ENCODE data around the gene RNF38.

Gene RNF38

DNA sequence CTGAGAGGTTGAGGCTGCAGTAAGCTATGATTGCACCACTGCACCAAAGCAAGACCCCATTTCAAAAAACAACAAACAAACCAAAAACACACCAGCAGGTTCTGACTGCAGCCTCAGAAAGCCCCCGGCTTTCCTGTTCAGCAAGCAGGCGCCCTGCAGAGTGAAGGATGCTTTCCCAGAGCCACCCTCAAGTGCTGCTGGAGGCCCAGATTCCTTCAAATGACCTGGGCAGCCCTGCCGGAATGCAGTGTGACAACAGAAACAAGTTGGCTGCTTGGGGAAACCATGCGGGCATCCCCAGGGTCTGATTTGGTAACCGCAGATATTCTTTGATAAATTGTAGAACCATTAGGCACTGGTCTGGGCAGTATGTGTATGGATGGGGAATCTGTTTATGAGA is 106.2 kb downstream of the RNF38 start:
- no peak overlapping the region for H4K8ac ChIP-seq (ENCODE audit: low read length)
- no peak overlapping the region for H2AFZ ChIP-seq (ENCODE audit: low read depth, low read length)
- H2BK5ac ChIP-seq (ENCODE audit: low read depth, low read length, poor library complexity, severe bottlenecking) = no peak overlapping the region
- H3K27ac ChIP-seq (ENCODE audit: low read length, poor library complexity, severe bottlenecking) = no peak overlapping the region
- no peak overlapping the region for H3K23ac ChIP-seq (ENCODE audit: low read length in 2 of 2)
- DNase-seq = no peak
- no peak overlapping the region for H3K9ac ChIP-seq (ENCODE audit: low read length)
- peaks cover 0 to 4% of the 10 kb centered on the region in 2 experiments for H3K36me3 ChIP-seq (ENCODE audit: control insufficient read depth in 1 of 2, insufficient read depth in 2 of 2, low read depth in 1 of 2, low read length in 2 of 2)
- H4K91ac ChIP-seq (ENCODE audit: low read length) = no peak overlapping the region
- 75% methylated on average over 5 of the region's 5 CpGs for WGBS
- H3K27me3 ChIP-seq (ENCODE audit: control insufficient read depth in 1 of 2, insufficient read depth in 1 of 2, low read length in 2 of 2) = no peaks in the 10 kb centered on the region
- no peak overlapping the region for H2BK120ac ChIP-seq (ENCODE audit: low read depth, low read length)
- no peak overlapping the region for H3K14ac ChIP-seq (ENCODE audit: low read length in 2 of 2)
- no peak overlapping the region for H3K4me3 ChIP-seq (ENCODE audit: insufficient read depth in 1 of 2, low read depth in 1 of 2, low read length in 2 of 2)
- no peak overlapping the region for H2BK12ac ChIP-seq (ENCODE audit: low read length in 2 of 2)
- H3K4me1 ChIP-seq (ENCODE audit: control insufficient read depth, insufficient read depth, low read depth, low read length) = peaks cover 8% of the 10 kb centered on the region
- H3K18ac ChIP-seq (ENCODE audit: low read depth in 1 of 2, low read length in 2 of 2) = no peak overlapping the region
- no peaks in the 10 kb centered on the region for H3K79me1 ChIP-seq (replicated peaks; ENCODE audit: low read length, poor library complexity, severe bottlenecking)
- H3K4ac ChIP-seq (ENCODE audit: low read depth in 1 of 2, low read length in 2 of 2) = no peak overlapping the region
- H3K4me2 ChIP-seq (ENCODE audit: low read length, poor library complexity, severe bottlenecking) = no peak overlapping the region
- H2BK15ac ChIP-seq (ENCODE audit: low read depth, poor library complexity, severe bottlenecking) = no peak overlapping the region
- H2AK5ac ChIP-seq (ENCODE audit: low read length, severe bottlenecking) = no peak overlapping the region
- H3K9me3 ChIP-seq (ENCODE audit: control insufficient read depth, low read length) = no peaks in the 10 kb centered on the region

DNA sequence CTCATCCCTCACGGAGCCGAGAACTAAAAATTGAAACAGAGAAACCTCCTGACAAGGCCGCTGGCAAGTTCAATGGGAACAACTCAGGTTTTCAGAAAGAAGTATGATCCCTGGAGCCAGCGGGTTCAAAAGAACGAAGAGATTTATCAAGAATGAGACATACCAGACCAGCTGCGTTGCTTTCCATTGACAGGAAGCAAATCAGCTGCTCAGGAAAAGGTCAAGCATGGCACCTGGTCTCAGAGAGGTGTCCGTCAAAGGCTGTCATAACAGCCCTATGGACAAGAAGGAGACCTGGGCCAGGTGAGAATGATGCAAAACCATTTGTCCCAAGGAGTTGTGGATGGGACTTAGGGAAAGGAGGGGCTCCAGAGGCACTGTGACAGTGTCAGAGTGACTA is 106.9 kb downstream of the RNF38 start:
- DNase-seq = no peak
- H2BK15ac ChIP-seq (ENCODE audit: low read depth, poor library complexity, severe bottlenecking) = no peak overlapping the region
- 93% methylated on average over 7 of the region's 7 CpGs for WGBS

DNA sequence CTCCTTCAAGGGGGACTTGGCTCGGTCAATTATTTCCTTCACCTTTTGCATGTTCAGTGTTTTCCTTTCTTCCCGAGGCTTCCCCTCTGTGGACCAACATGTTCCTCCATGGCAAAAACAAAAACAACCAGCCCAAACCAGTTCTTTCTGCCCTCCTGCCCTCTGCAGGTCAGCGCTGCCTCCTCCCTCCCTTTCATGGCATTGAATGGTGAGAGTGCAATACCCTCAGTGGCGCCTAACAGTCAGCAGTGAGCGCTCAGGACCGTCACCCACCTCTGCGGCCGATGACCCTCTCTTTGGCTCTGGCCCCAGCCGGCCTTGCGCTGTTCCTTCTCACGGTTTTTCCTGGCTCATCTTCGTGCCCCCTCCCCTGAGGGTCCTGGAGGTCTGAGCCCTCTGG is 107.4 kb downstream of the RNF38 start:
- Histone ChIP-seq H2AK5ac (ENCODE audit: low read length, severe bottlenecking) (no peak overlapping the region), H3K4ac (ENCODE audit: low read depth in 1 of 2, low read length in 2 of 2) (no peak overlapping the region), H2BK12ac (ENCODE audit: low read length in 2 of 2) (no peak overlapping the region), H2BK15ac (ENCODE audit: low read depth, poor library complexity, severe bottlenecking) (no peak overlapping the region), H3K4me2 (ENCODE audit: low read length, poor library complexity, severe bottlenecking) (no peak overlapping the region), H3K79me1 (replicated peaks; ENCODE audit: low read length, poor library complexity, severe bottlenecking) (no peaks in the 10 kb centered on the region), H3K9ac (ENCODE audit: low read length) (no peak overlapping the region), H3K36me3 (ENCODE audit: control insufficient read depth in 1 of 2, insufficient read depth in 2 of 2, low read depth in 1 of 2, low read length in 2 of 2) (peaks cover 0 to 4% of the 10 kb centered on the region in 2 experiments), H3K18ac (ENCODE audit: low read depth in 1 of 2, low read length in 2 of 2) (no peak overlapping the region), H2BK5ac (ENCODE audit: low read depth, low read length, poor library complexity, severe bottlenecking) (no peak overlapping the region), H3K27me3 (ENCODE audit: control insufficient read depth in 1 of 2, insufficient read depth in 1 of 2, low read length in 2 of 2) (no peaks in the 10 kb centered on the region), H2BK120ac (ENCODE audit: low read depth, low read length) (no peak overlapping the region), H4K91ac (ENCODE audit: low read length) (peak overlapping the region; percentile 39), H3K23ac (ENCODE audit: low read length in 2 of 2) (no peak overlapping the region), H3K27ac (ENCODE audit: low read length, poor library complexity, severe bottlenecking) (no peak overlapping the region), H3K14ac (ENCODE audit: low read length in 2 of 2) (peak overlapping the region in 1 of 2 experiments; percentile 62), H2AFZ (ENCODE audit: low read depth, low read length) (no peak overlapping the region), H3K9me3 (ENCODE audit: control insufficient read depth, low read length) (no peaks in the 10 kb centered on the region), H4K8ac (ENCODE audit: low read length) (no peak overlapping the region), H3K4me1 (ENCODE audit: control insufficient read depth, insufficient read depth, low read depth, low read length) (peaks cover 14% of the 10 kb centered on the region), H3K4me3 (ENCODE audit: insufficient read depth in 1 of 2, low read depth in 1 of 2, low read length in 2 of 2) (no peak overlapping the region)
- WGBS = 72% methylated on average over 12 of the region's 12 CpGs
- DNase-seq = no peak

More for the DNA sequence above, 106.9 kb downstream of the RNF38 start:
- Histone ChIP-seq H3K4ac (ENCODE audit: low read depth in 1 of 2, low read length in 2 of 2) (no peak overlapping the region), H3K4me1 (ENCODE audit: control insufficient read depth, insufficient read depth, low read depth, low read length) (peaks cover 11% of the 10 kb centered on the region), H3K4me2 (ENCODE audit: low read length, poor library complexity, severe bottlenecking) (no peak overlapping the region), H3K36me3 (ENCODE audit: control insufficient read depth in 1 of 2, insufficient read depth in 2 of 2, low read depth in 1 of 2, low read length in 2 of 2) (peaks cover 0 to 4% of the 10 kb centered on the region in 2 experiments), H3K18ac (ENCODE audit: low read depth in 1 of 2, low read length in 2 of 2) (no peak overlapping the region), H2BK5ac (ENCODE audit: low read depth, low read length, poor library complexity, severe bottlenecking) (no peak overlapping the region), H4K8ac (ENCODE audit: low read length) (no peak overlapping the region), H3K14ac (ENCODE audit: low read length in 2 of 2) (no peak overlapping the region), H3K23ac (ENCODE audit: low read length in 2 of 2) (no peak overlapping the region), H3K9me3 (ENCODE audit: control insufficient read depth, low read length) (no peaks in the 10 kb centered on the region), H3K27ac (ENCODE audit: low read length, poor library complexity, severe bottlenecking) (no peak overlapping the region), H2AK5ac (ENCODE audit: low read length, severe bottlenecking) (no peak overlapping the region), H4K91ac (ENCODE audit: low read length) (peak overlapping the region; percentile 39), H3K27me3 (ENCODE audit: control insufficient read depth in 1 of 2, insufficient read depth in 1 of 2, low read length in 2 of 2) (no peaks in the 10 kb centered on the region), H2BK120ac (ENCODE audit: low read depth, low read length) (no peak overlapping the region), H3K9ac (ENCODE audit: low read length) (no peak overlapping the region), H2AFZ (ENCODE audit: low read depth, low read length) (no peak overlapping the region), H3K79me1 (replicated peaks; ENCODE audit: low read length, poor library complexity, severe bottlenecking) (no peaks in the 10 kb centered on the region), H2BK12ac (ENCODE audit: low read length in 2 of 2) (no peak overlapping the region), H3K4me3 (ENCODE audit: insufficient read depth in 1 of 2, low read depth in 1 of 2, low read length in 2 of 2) (no peak overlapping the region)

DNA sequence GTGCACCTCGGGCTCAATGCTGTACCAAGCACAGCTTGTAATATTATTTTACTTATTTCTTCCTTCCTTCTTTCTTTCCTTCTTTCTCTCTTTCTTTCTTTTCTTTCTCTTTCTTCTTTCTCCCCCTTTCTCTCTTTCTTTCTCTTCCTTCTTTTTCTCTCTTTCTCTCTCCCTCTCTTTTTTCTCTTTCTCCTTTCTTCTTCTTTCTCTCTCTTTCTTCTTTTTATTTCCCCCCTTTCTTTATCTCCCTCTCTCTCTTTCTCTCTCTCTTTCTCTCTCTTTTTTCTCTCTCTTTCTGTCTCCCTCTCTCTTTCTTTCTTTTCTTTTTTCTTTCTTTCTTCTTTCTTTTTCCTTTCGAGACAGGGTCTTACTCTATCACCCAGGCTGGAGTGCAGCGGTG is 109.1 kb downstream of the RNF38 start:
- H3K4ac ChIP-seq (ENCODE audit: low read depth in 1 of 2, low read length in 2 of 2) = no peak overlapping the region
- H3K36me3 ChIP-seq (ENCODE audit: control insufficient read depth in 1 of 2, insufficient read depth in 2 of 2, low read depth in 1 of 2, low read length in 2 of 2) = peaks cover 0 to 4% of the 10 kb centered on the region in 2 experiments
- 94% methylated on average over 3 of the region's 3 CpGs for WGBS

More for the DNA sequence above, 109.1 kb downstream of the RNF38 start:
- no peaks in the 10 kb centered on the region for H3K9me3 ChIP-seq (ENCODE audit: control insufficient read depth, low read length)
- no peak overlapping the region for H2BK12ac ChIP-seq (ENCODE audit: low read length in 2 of 2)
- no peak overlapping the region for H4K8ac ChIP-seq (ENCODE audit: low read length)
- no peak for DNase-seq
- H2BK5ac ChIP-seq (ENCODE audit: low read depth, low read length, poor library complexity, severe bottlenecking) = no peak overlapping the region
- H3K79me1 ChIP-seq (replicated peaks; ENCODE audit: low read length, poor library complexity, severe bottlenecking) = no peaks in the 10 kb centered on the region
- no peak overlapping the region for H3K14ac ChIP-seq (ENCODE audit: low read length in 2 of 2)
- no peak overlapping the region for H2AFZ ChIP-seq (ENCODE audit: low read depth, low read length)
- no peak overlapping the region for H3K4me2 ChIP-seq (ENCODE audit: low read length, poor library complexity, severe bottlenecking)
- no peaks in the 10 kb centered on the region for H3K27me3 ChIP-seq (ENCODE audit: control insufficient read depth in 1 of 2, insufficient read depth in 1 of 2, low read length in 2 of 2)
- H4K91ac ChIP-seq (ENCODE audit: low read length) = no peak overlapping the region
- H2BK120ac ChIP-seq (ENCODE audit: low read depth, low read length) = no peak overlapping the region
- no peak overlapping the region for H3K18ac ChIP-seq (ENCODE audit: low read depth in 1 of 2, low read length in 2 of 2)
- no peak overlapping the region for H3K23ac ChIP-seq (ENCODE audit: low read length in 2 of 2)
- no peak overlapping the region for H3K27ac ChIP-seq (ENCODE audit: low read length, poor library complexity, severe bottlenecking)
- no peak overlapping the region for H3K4me3 ChIP-seq (ENCODE audit: insufficient read depth in 1 of 2, low read depth in 1 of 2, low read length in 2 of 2)
- H2AK5ac ChIP-seq (ENCODE audit: low read length, severe bottlenecking) = no peak overlapping the region
- H3K4me1 ChIP-seq (ENCODE audit: control insufficient read depth, insufficient read depth, low read depth, low read length) = peaks cover 14% of the 10 kb centered on the region
- H2BK15ac ChIP-seq (ENCODE audit: low read depth, poor library complexity, severe bottlenecking) = no peak overlapping the region
- H3K9ac ChIP-seq (ENCODE audit: low read length) = no peak overlapping the region

All from mesenchymal stem cell (in vitro differentiated cells and primary cell).